Activated CD4-positive, alpha-beta T cell treated with anti-CD3 and anti-CD28 coated beads, Interleukin-2, amount 10 ng/mL, durations not matched to agents 7 days and 5 days (primary cell): ENCODE data around the gene NRL. TPM values are rescaled to one million over a fixed set of nuclear protein-coding genes. Genes with fewer than 3 reads are reported as not detected.
"Not testable (repeated sequence)": the region's sequence is repeated elsewhere in the genome, so short reads cannot be mapped to it uniquely, and the experiment has no call there.

Experiments
- CTCF ChIA-PET: fragments of 350-600 bp; sonication (Branson Sonifier 250); formaldehyde crosslinking; loops from one replicate; lab custom pipeline; 2021; ENCODE audit warnings: antibody characterized with exemption; lab: Charles Lee
- POLR2A ChIA-PET: fragments of 350-600 bp; sonication (Branson Sonifier 250); formaldehyde crosslinking; loops from one replicate; lab custom pipeline; 2021; ENCODE audit warnings: antibody characterized with exemption; lab: Charles Lee
- DNase-seq: peaks from one replicate; pipeline ENCODE4 v3.0.0-alpha.2; 2020
- H3K27ac Mint-ChIP-seq: one replicate; pipeline ENCODE4 v1.8.0; 2021; ENCODE audit warnings: mild to moderate bottlenecking, moderate library complexity, mixed read lengths
- H3K27me3 Mint-ChIP-seq: one replicate; pipeline ENCODE4 v1.8.0; 2021; ENCODE audit warnings: mixed read lengths
- H3K36me3 Mint-ChIP-seq: one replicate; pipeline ENCODE4 v1.8.0; 2021; ENCODE audit warnings: low read depth, mixed read lengths
- H3K4me1 Mint-ChIP-seq: one replicate; pipeline ENCODE4 v1.8.0; 2021; ENCODE audit warnings: mixed read lengths
- H3K4me3 Mint-ChIP-seq: one replicate; pipeline ENCODE4 v1.8.0; 2021; ENCODE audit warnings: mild to moderate bottlenecking, moderate library complexity, mixed read lengths
- H3K9me3 Mint-ChIP-seq: one replicate; pipeline ENCODE4 v1.8.0; 2021; ENCODE audit warnings: mixed read lengths
- total RNA-seq, 2 experiments: library from RNA; stranded (reverse); gene quantifications; one replicate each; pipeline ENCODE4 v1.2.3, GENCODE V29; 2021

NRL gene
- total RNA-seq, 2 experiments from 2014 or later, result 3.1 to 3.3 TPM

DNA sequence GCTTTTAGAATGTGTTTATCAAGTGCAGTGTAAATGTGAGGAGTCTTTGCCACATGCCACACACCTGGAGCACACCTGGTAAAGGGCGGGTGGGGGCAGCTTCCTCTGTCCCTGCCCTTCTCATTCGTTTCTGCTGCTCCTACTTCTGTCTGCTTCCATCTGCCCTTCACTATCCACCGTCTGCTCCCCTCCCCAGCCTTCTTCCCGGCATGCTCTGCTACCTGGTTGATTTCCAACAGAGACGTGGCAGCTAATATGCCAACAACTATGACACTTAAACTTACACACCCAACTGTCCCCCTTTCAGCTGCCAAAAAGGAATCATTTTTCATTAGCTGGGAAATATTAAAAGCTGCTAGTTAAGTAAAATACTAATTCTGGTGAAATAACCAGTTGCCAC, 72.0 kb downstream of the NRL start:
- Mint-ChIP-seq H3K9me3 (no peaks in the 10 kb centered on the region), H3K27me3 (peaks cover 10% of the 10 kb centered on the region), H3K4me1 (peaks cover 4% of the 10 kb centered on the region), H3K36me3 (no peaks in the 10 kb centered on the region), H3K27ac (no peak overlapping the region), H3K4me3 (no peak overlapping the region)
- DNase-seq, result no peak
- ChIA-PET POLR2A (no interaction called here), CTCF (interaction anchor here (1.4 to 2.4 kb wide), 2 partner anchors 11 to 47 kb away, joined by 4 to 6 read pairs; no protein-coding TSS in a partner anchor)

DNA sequence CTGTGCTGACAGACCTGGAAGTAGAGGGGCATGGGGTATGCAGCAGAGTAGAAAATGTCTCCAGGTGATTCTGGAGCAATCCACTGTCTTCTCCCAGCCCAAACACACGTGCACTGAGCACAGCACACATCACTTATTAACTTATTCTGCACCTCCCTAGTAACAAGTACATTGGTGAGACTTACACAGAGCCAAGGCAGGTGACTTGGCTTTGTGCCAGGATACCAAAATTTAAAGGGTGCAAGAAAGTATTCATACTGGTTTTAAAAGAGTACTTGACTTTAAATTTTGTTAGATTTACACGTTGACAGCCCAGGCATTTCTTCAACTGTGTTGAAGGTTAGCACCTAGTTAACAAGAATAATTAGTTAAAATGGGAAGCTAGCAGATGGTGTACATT, 74.1 kb downstream of the NRL start:
- peaks cover 17% of the 10 kb centered on the region for H3K4me1 Mint-ChIP-seq
- no peak for DNase-seq
- ChIA-PET POLR2A (no interaction called here), CTCF (interaction anchor here (1.6 kb wide), 1 partner anchor 391 kb away, joined by 3 read pairs; no protein-coding TSS in a partner anchor)
- H3K27me3 Mint-ChIP-seq, result peaks cover 6% of the 10 kb centered on the region
- H3K9me3 Mint-ChIP-seq, result no peaks in the 10 kb centered on the region
- H3K4me3 Mint-ChIP-seq, result no peak overlapping the region
- H3K36me3 Mint-ChIP-seq, result no peaks in the 10 kb centered on the region
- H3K27ac Mint-ChIP-seq, result no peak overlapping the region

GRCh38 chr14:24038686-24039085, 76.1 kb downstream of the NRL start:
- H3K27me3 Mint-ChIP-seq, result peaks cover 2% of the 10 kb centered on the region

DNA sequence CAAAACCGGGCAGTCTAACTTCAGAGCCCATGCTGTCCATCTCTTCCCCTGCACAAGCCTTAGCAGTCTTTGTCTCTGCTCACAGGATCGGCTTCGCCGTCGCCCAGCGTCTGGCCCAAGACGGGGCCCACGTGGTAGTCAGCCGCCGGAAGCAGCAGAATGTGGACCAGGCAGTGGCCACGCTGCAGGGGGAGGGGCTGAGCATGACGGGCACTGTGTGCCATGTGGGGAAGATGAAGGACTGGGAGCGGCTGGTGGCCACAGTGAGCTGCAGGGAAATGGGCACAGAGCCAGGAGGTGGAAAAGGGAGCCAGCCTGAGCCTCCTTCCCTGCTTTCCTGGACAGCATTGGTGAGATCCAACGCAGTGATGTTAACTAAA, 77.1 kb downstream of the NRL start:
- Mint-ChIP-seq H3K4me1 (peaks cover 21% of the 10 kb centered on the region), H3K27ac (no peak overlapping the region), H3K9me3 (peaks cover 11% of the 10 kb centered on the region), H3K27me3 (no peaks in the 10 kb centered on the region), H3K4me3 (no peak overlapping the region), H3K36me3 (peaks cover 8% of the 10 kb centered on the region)
- ChIA-PET CTCF (no interaction called here), POLR2A (no interaction called here)
- no peak for DNase-seq

More at GRCh38 chr14:24038686-24039085, 76.1 kb downstream of the NRL start:
- Mint-ChIP-seq H3K9me3 (peaks cover 5% of the 10 kb centered on the region), H3K36me3 (peaks cover 6% of the 10 kb centered on the region), H3K4me1 (peaks cover 21% of the 10 kb centered on the region), H3K4me3 (no peak overlapping the region), H3K27ac (no peak overlapping the region)
- no peak for DNase-seq
- ChIA-PET POLR2A (no interaction called here), CTCF (no interaction called here)

DNA sequence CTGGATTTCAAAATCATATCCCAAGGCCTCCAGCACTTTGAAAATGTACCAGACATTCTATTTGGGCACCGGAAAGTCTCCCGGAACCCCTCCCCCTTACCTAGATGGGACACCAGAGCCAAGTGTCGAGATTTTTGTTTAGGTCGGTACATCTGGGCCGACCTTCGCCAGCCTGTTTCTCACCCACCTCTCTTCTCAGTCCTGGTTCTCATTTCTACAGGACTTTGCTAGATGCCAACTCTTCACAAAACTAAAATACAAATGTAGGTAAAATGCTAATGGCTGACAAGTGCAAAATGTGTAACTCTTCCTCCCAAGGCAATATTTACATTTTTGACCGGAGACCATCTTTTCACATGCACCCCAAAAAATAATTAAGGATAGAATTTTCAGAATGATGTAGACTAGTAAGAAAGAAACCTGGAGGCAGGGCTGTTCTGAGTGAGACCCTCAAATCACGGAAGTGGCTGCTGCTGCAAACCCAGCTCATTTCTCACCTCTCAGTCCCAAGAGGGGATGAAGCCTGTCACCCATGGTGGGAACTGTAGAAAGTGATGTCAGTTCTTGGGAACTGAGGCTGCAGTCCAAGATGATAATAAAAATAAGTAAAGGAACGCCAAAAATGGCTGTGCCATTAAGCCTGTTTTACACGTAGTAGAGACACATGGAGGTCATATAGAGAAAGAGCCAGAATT, 77.6 kb downstream of the NRL start:
- Mint-ChIP-seq H3K4me1 (peaks cover 21% of the 10 kb centered on the region), H3K9me3 (peaks cover 16% of the 10 kb centered on the region)
- POLR2A ChIA-PET, result not testable (repeated sequence)

DNA sequence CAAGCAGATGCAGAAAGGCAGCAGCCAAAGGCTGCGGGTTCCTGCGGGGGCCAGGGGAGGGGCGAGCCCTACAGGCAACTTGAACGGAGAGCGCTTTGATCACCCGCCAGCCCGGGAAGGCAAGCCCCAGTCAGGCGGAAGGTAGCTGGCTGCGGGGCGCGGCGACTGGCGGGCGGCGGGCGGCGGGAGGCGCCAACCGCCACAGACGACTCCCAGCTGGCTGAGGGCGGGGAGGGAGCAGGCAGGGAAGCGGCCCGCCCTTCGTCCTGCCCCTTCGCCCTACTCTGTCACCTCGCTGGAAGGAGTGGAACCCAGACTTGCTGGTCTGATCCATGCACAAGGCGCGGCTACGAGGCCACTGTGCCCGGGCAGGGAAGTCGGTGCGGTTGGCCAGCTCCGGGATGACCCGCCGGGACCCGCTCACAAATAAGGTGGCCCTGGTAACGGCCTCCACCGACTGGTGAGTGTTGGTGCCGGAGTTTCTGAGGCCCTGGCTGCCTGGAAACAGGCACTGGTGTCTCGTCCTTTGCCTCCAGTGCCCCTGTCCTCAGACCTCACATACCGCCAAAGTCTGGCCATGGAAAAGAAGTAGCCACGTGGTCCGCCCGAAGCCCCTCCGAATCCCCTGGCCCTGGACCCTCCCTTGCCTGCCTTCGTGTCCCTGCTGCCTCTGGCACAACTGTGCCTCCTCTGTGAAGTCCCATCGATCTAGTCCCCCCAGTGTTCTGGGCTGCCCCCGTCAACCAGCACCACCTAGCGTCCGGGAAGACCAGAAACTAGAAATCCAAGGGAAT, 78.4 kb downstream of the NRL start:
- H3K4me1 Mint-ChIP-seq, result peaks cover 21% of the 10 kb centered on the region
- CTCF ChIA-PET, result interaction anchor here (1.0 kb wide), 2 partner anchors 54 to 72 kb away, joined by 3 read pairs; no protein-coding TSS in a partner anchor
- POLR2A ChIA-PET, result interaction anchor here (0.6 kb wide), 1 partner anchor 46 kb away, joined by 3 read pairs; no protein-coding TSS in a partner anchor
- peak; percentile 77 for DNase-seq
- peak overlapping the region; percentile 87 for H3K4me3 Mint-ChIP-seq
- peaks cover 21% of the 10 kb centered on the region for H3K9me3 Mint-ChIP-seq
- H3K27ac Mint-ChIP-seq, result peak overlapping the region; percentile 88
- H3K27me3 Mint-ChIP-seq, result no peaks in the 10 kb centered on the region
- H3K36me3 Mint-ChIP-seq, result peaks cover 10% of the 10 kb centered on the region

More for the DNA sequence above, 77.6 kb downstream of the NRL start:
- Mint-ChIP-seq H3K4me3 (peak overlapping the region; percentile 87), H3K27ac (peak overlapping the region; percentile 88), H3K36me3 (peaks cover 10% of the 10 kb centered on the region)
- CTCF ChIA-PET, result interaction anchor here (1.0 kb wide), 1 partner anchor 53 kb away, joined by 3 read pairs; no protein-coding TSS in a partner anchor
- not testable (repeated sequence) for DNase-seq, H3K27me3 Mint-ChIP-seq

GRCh38 chr14:24035769-24036168, 79.0 kb downstream of the NRL start:
- ChIA-PET POLR2A (interaction anchor here (0.6 kb wide), 1 partner anchor 47 kb away, joined by 3 read pairs; no protein-coding TSS in a partner anchor), CTCF (interaction anchor here (1.0 kb wide), 2 partner anchors 55 to 73 kb away, joined by 3 read pairs; no protein-coding TSS in a partner anchor)
- H3K27me3 Mint-ChIP-seq, DNase-seq: not testable (repeated sequence)
- Mint-ChIP-seq H3K4me3 (peak overlapping the region; percentile 87), H3K27ac (peak overlapping the region; percentile 88), H3K36me3 (peaks cover 10% of the 10 kb centered on the region), H3K4me1 (peaks cover 21% of the 10 kb centered on the region), H3K9me3 (peaks cover 25% of the 10 kb centered on the region)

DNA sequence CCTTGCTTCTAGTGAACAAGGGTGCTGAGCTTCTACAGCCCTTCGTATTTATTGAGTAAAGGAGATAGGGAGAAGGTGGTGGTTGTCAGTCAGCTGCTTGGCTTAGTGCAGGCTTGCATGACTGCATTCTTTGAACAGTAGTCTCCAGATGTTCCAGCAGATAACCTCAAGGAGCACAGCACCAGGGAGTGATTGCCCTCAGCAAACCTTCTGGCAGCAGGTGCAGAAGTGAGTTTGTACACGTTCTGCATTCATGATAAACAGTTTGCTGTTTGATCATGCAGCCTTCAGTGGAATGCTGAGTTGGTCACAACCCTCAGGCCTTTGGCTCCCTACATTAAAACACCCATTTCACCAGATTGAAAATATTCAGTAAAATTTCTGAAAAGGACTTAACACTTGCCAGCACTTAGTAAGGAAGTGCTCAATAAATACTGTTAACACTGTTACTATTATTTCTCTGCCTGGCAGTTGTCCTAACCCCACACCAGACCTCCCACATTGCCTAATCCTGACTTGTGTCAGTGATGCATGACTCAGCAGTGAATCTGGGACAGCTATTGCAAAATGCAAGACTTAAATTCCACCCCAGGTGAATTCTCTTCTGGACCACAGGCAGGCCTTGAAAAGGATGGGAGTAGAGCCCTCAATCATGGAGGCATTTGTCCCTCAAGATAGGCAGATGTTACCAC, 81.9 kb downstream of the NRL start:
- Mint-ChIP-seq H3K4me3 (no peak overlapping the region), H3K9me3 (peaks cover 30% of the 10 kb centered on the region), H3K27ac (no peak overlapping the region), H3K4me1 (peaks cover 18% of the 10 kb centered on the region), H3K27me3 (peaks cover 7% of the 10 kb centered on the region), H3K36me3 (peaks cover 10% of the 10 kb centered on the region)
- CTCF ChIA-PET, result interaction anchor here (1.2 to 1.9 kb wide), 2 partner anchors 19 to 76 kb away, joined by 4 read pairs; partner anchors contain the start of gene CARMIL3
- POLR2A ChIA-PET, result no interaction called here
- DNase-seq, result no peak

GRCh38 chr14:24031331-24031730, 83.4 kb downstream of the NRL start:
- DNase-seq, H3K4me3 Mint-ChIP-seq, POLR2A ChIA-PET, CTCF ChIA-PET, H3K4me1 Mint-ChIP-seq, H3K27ac Mint-ChIP-seq: not testable (repeated sequence)
- H3K36me3 Mint-ChIP-seq, result peaks cover 10% of the 10 kb centered on the region
- H3K27me3 Mint-ChIP-seq, result peaks cover 20% of the 10 kb centered on the region
- peaks cover 34% of the 10 kb centered on the region for H3K9me3 Mint-ChIP-seq

- CTCF ChIA-PET, H3K4me1 Mint-ChIP-seq: not testable (repeated sequence)
Observed at GRCh38 chr14:24029687-24030086, 85.1 kb downstream of the NRL start.

More at GRCh38 chr14:24029687-24030086, 85.1 kb downstream of the NRL start:
- POLR2A ChIA-PET, DNase-seq, H3K27ac Mint-ChIP-seq, H3K4me3 Mint-ChIP-seq: not testable (repeated sequence)
- Mint-ChIP-seq H3K27me3 (peaks cover 27% of the 10 kb centered on the region), H3K9me3 (peaks cover 37% of the 10 kb centered on the region), H3K36me3 (peaks cover 10% of the 10 kb centered on the region)
